Muscle of leg (tissue), 11 donors: Measurements from ENCODE around the gene ASCC3. TPM values are rescaled to one million over a fixed set of nuclear protein-coding genes. Genes with fewer than 3 reads are reported as not detected.

Experiments
- DNase-seq: peaks from one replicate; pipeline ENCODE4 v3.0.0; 2013
- H3K27ac ChIP-seq: one replicate; pipeline ENCODE4 v1.5.1; 2013; ENCODE audit warnings: mild to moderate bottlenecking, low read length, control low read depth
- H3K27me3 ChIP-seq: one replicate; pipeline ENCODE4 v1.6.1; 2013; ENCODE audit warnings: low read length; ENCODE audit not compliant: control insufficient read depth, insufficient read depth
- H3K36me3 ChIP-seq: one replicate; pipeline ENCODE4 v1.6.1; 2013; ENCODE audit warnings: low read length; ENCODE audit not compliant: control insufficient read depth, insufficient read depth
- H3K4me1 ChIP-seq: one replicate; pipeline ENCODE4 v1.6.1; 2013; ENCODE audit warnings: low read length; ENCODE audit not compliant: control insufficient read depth, insufficient read depth
- H3K4me3 ChIP-seq: one replicate; pipeline ENCODE4 v1.5.1; 2013; ENCODE audit warnings: low read length, control low read depth
- H3K9me3 ChIP-seq: replicated peaks from 2 replicates; pipeline ENCODE4 v1.6.1; 2013; ENCODE audit warnings: low read depth, low read length; ENCODE audit not compliant: control insufficient read depth
- WGBS: methylation state at CpG from one replicate; pipeline ENCODE4 v1.1.5; 2013; ENCODE audit warnings: missing lambda C conversion rate; ENCODE audit not compliant: insufficient coverage; 5-methylcytosine and 5-hydroxymethylcytosine counted together
- polyA plus RNA-seq, 8 donors: library from polyadenylated mRNA; unstranded; fragments of 120-200 nt; gene quantifications; one replicate each; pipeline versions ENCODE4 v1.2.1 to v1.2.3, GENCODE V29; 2013; ENCODE audit warnings: inconsistent platforms in 1 of 8, low replicate concordance in 1 of 8; ENCODE audit not compliant: insufficient read length in 8 of 8, insufficient read depth in 1 of 8
- total RNA-seq: library from RNA; stranded (reverse); fragments of 120-200 nt; gene quantifications from one replicate; pipeline ENCODE4 v1.2.4, GENCODE V29; 2013

The ASCC3 gene
- total and polyA plus RNA-seq, 9 donors = 11.0 to 23.8 (median 15.1) TPM

DNA sequence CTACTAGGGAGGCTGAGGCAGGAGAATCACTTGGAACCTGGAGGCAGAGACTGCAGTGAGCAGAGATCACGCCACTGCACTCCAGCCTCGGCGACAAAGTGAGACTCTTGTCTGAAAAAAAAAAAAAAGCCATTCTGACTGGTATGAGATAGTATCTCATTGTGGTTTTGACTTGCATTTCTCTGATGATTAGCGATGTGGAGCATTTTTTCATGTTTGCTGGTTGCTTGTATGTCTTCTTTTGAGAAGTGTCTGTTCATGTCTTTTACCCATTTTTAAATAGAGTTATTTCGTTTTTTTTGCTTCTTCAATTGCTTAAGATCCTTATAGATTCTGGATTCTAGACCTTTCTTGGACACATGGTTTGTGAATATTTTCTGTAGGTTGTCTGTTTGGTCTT, 312.9 kb downstream of the ASCC3 start:
- no peaks in the 10 kb centered on the region for H3K9me3 ChIP-seq
- WGBS = 96% methylated on average over 3 of the region's 5 CpGs
- DNase-seq = no peak
- H3K36me3 ChIP-seq = no peaks in the 10 kb centered on the region
- H3K4me3 ChIP-seq = no peak overlapping the region
- no peak overlapping the region for H3K27ac ChIP-seq
- no peaks in the 10 kb centered on the region for H3K27me3 ChIP-seq
- H3K4me1 ChIP-seq = no peaks in the 10 kb centered on the region

DNA sequence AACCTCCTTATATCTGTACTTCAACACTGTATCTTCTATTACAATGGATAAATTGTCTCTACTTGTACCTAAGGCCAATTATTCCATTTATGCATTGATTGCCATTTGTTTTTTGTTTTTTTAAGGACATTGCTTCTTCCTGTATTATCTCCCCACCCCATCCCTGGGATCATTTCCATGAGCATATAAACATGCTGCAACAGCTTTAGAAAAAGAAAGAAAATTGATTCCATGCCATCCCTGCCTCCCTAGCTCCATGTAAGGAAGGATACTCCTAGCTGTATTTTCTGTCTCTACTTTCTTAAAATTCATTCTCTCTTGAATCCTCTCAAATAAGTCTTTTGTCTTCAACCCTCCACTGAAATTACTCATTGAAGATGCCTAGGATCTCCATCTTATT, 314.6 kb downstream of the ASCC3 start:
- Histone ChIP-seq H3K27ac (no peak overlapping the region), H3K4me1 (no peaks in the 10 kb centered on the region), H3K36me3 (no peaks in the 10 kb centered on the region), H3K27me3 (no peaks in the 10 kb centered on the region), H3K4me3 (no peak overlapping the region), H3K9me3 (no peaks in the 10 kb centered on the region)
- peak; percentile 9 for DNase-seq

DNA sequence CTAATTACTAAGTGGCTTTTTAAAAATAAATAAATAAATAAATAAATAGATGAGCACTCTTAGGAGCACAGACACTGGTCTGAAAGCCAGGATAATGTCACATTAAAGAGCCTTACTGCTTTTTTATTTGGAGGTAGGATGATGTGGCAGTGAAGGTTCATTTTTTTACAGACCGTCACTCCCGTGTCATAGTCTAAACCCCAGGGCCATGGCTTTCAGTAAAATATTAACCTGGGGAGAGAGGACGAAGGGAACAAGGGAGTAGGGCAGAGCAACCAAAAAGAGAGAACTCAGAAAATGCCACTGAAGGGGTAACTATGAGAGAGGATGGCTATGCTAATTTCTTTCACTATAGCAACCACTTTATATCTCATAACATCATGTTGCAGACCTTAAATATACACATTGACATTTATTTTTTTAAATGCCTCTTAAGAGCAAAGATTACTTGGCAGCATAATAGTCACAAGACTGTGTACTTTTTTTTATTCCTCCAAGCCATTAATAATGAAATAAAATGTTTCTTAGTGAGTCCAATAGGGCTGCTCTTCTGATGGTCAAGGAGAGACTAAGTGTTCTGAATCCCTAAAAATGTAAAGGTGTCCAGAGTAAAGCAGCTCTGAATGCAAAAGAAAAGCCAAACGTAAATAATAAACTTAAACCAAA, 315.6 kb downstream of the ASCC3 start:
- no peak for DNase-seq
- Histone ChIP-seq H3K4me3 (no peak overlapping the region), H3K36me3 (no peaks in the 10 kb centered on the region), H3K9me3 (no peaks in the 10 kb centered on the region), H3K27me3 (no peaks in the 10 kb centered on the region), H3K27ac (no peak overlapping the region), H3K4me1 (no peaks in the 10 kb centered on the region)
- WGBS = no CpG with 5 or more reads among the region's 4 CpGs

DNA sequence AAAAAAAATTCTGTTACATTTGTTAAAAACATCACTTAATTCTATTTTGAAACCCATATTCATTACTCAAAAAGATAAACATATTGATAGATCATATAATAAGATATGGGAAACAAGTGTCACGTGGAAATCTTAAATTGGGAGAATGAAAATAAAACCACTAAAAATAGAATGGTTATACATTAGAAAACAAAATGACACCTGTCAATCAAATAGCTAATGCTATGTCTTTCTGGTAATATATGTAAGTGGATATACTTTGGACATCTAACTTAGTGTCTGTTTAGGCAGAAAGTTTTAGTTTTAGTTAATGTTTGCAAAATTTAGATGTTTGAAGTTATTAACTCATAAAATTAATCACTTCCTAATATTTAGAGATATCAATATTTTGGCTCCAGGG, 321.3 kb downstream of the ASCC3 start:
- Histone ChIP-seq H3K4me3 (no peak overlapping the region), H3K36me3 (no peaks in the 10 kb centered on the region), H3K9me3 (no peaks in the 10 kb centered on the region), H3K27me3 (no peaks in the 10 kb centered on the region), H3K4me1 (no peaks in the 10 kb centered on the region), H3K27ac (no peak overlapping the region)
- no peak for DNase-seq
- no CpG with 5 or more reads among the region's 1 CpG for WGBS

DNA sequence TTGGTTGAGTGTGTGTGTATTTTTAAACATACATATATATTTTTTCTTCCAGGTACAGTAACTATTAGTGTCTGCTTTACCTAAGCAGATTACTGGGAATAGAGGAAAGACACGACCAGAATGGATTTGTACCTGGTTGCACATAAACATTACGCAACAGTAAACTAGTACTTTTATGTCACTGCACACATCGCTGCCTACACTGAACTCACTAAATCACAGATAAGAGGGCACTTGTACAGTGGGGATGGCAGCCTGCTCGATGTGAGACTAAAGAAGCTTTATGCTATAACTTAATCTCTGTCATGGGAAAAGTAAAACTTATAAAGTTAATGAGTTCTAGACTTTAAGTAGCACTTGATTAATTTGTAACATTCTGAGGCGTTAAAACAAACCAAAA, 326.9 kb downstream of the ASCC3 start:
- H3K4me3 ChIP-seq = no peak overlapping the region
- no peaks in the 10 kb centered on the region for H3K9me3 ChIP-seq
- no peaks in the 10 kb centered on the region for H3K4me1 ChIP-seq
- H3K27me3 ChIP-seq = no peaks in the 10 kb centered on the region
- H3K36me3 ChIP-seq = no peaks in the 10 kb centered on the region
- H3K27ac ChIP-seq = no peak overlapping the region
- WGBS = no CpG with 5 or more reads among the region's 5 CpGs
- no peak for DNase-seq

DNA sequence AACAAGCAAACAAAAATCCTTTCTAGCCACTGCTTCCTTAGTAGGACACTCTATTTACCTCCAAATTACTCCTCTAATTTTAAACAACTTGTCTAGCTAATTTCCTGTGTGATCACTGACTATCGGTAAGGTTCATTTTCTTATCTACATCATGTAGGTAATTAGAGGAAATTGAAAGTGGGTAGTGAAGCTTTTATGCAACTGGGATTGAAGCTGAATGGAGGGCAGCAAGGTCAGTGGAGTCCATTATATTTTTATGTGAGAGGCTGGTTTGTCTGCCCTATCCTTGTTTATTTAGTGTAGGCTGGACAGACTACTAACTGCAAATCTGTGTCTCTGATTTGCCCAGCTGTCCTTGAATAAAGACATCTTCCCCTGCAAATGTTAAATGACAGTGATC, 327.9 kb downstream of the ASCC3 start:
- no peak for DNase-seq
- H3K9me3 ChIP-seq = no peaks in the 10 kb centered on the region
- no peak overlapping the region for H3K4me3 ChIP-seq
- H3K4me1 ChIP-seq = no peaks in the 10 kb centered on the region
- no peaks in the 10 kb centered on the region for H3K27me3 ChIP-seq
- H3K27ac ChIP-seq = no peak overlapping the region
- no CpG with 5 or more reads among the region's 1 CpG for WGBS
- no peaks in the 10 kb centered on the region for H3K36me3 ChIP-seq

DNA sequence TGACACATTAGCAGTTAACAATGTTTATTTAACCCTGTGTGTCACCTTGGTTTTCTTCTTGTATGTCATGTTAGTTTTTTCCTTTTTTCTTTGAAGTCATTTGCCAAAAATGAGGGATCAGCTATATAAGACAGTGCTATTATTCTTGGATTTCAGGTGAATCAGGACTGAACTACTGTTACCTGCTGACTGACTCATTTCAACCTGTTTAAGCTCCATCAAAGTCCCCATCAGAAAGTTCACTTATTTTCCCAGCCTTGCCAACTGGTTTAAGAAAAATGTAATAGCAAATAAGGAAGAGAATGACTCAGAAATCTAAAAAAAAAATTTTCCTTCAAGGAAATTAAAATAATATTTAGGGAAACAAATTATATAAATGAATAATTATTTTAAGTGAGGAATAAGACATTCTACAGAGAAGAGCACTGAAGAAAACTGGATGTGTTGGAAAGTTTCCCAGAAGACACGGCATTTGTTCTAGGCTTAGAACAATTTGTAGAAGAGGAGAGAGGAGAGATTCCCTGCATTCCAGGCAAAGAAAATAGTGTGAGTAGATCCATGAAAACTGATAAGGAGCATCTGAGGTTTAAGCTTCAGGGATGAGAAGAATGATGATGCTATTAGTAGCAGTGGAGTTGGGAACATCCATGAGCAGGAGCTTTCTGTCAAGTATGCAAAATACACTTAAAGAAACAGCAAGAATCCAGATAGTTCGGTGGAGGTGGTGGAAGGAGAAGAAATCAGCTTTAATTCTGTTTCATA, 331.5 kb downstream of the ASCC3 start:
- peak; percentile 5 for DNase-seq

DNA sequence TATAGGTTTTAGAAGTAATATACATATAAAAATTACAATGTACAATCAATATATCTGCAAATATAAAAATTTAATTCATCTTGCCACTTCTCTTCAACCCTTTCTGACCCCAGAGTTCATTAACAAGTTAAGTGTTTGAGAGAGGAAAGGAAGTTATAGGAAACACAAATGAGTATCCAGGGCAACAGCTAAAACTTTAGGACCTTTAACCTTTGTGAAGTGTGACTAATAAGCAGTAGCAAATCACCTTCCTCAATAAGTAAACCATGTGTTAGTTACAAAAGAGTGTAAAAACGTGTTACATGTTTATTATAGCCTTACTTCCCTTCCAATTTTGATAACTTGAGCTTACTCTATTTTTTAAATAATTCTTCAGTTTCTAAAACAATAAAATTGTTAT, 343.0 kb downstream of the ASCC3 start:
- WGBS = no CpG with 5 or more reads among the region's 1 CpG
- H3K27me3 ChIP-seq = no peaks in the 10 kb centered on the region
- no peaks in the 10 kb centered on the region for H3K36me3 ChIP-seq
- H3K9me3 ChIP-seq = no peaks in the 10 kb centered on the region
- no peak for DNase-seq
- no peak overlapping the region for H3K4me3 ChIP-seq
- no peaks in the 10 kb centered on the region for H3K4me1 ChIP-seq
- H3K27ac ChIP-seq = no peak overlapping the region

More for the DNA sequence above, 331.5 kb downstream of the ASCC3 start:
- no peaks in the 10 kb centered on the region for H3K9me3 ChIP-seq
- H3K4me3 ChIP-seq = no peak overlapping the region
- H3K36me3 ChIP-seq = no peaks in the 10 kb centered on the region
- H3K27ac ChIP-seq = no peak overlapping the region
- H3K27me3 ChIP-seq = no peaks in the 10 kb centered on the region
- WGBS = 36% methylated on average over 1 of the region's 2 CpGs
- H3K4me1 ChIP-seq = no peaks in the 10 kb centered on the region

DNA sequence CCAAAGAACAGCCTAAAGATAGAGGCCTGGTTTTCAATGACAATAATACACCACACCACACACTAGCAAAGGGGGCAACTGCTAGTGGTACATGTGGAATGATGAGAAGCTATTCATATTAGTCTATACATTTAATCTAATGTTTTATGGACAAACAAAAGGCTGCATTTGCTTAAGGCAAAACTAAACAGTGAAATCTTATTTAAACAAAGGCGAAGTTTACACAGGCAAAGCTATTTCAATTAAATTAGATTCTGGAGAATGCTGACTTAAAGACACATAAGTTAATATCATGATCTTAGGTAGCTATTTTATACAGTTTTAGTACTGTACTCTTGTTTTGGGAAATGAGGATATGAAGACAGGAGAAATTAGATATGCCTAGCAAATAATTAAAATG, 362.5 kb downstream of the ASCC3 start:
- Histone ChIP-seq H3K4me3 (no peak overlapping the region), H3K27me3 (no peaks in the 10 kb centered on the region), H3K4me1 (peaks cover 3% of the 10 kb centered on the region), H3K9me3 (no peaks in the 10 kb centered on the region), H3K27ac (no peak overlapping the region), H3K36me3 (no peaks in the 10 kb centered on the region)
- WGBS = no CpG with 5 or more reads among the region's 1 CpG
- no peak for DNase-seq

DNA sequence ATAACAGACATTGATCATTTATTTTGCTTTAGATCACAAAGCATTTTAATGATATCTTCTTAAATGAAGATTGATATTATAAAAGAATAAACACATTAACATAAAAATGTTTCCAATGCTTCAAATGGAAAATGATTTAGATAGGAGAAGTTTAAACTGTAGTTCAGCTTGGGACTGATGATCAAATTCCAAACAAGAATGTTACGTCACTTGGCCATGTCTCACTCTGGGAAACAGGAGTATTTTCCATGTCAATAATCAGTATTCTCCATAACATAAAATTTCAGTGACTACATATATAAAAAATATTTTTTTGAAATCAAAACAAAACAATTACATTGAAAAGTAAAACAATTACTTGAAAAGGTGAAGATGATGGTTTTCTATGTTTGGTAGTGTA, 363.5 kb downstream of the ASCC3 start:
- no peak overlapping the region for H3K27ac ChIP-seq
- no peaks in the 10 kb centered on the region for H3K27me3 ChIP-seq
- no peak overlapping the region for H3K4me3 ChIP-seq
- H3K9me3 ChIP-seq = no peaks in the 10 kb centered on the region
- H3K4me1 ChIP-seq = peaks cover 3% of the 10 kb centered on the region
- DNase-seq = no peak
- peaks cover under 1% of the 10 kb centered on the region for H3K36me3 ChIP-seq
- WGBS = no CpG with 5 or more reads among the region's 1 CpG
